ENCODE measurements around the gene MYCBPAP.

MYCBPAP gene

GRCh38 chr17:50539762-50540559 is 31.7 kb downstream of the MYCBPAP start:
- no peak for DNase-seq

DNA sequence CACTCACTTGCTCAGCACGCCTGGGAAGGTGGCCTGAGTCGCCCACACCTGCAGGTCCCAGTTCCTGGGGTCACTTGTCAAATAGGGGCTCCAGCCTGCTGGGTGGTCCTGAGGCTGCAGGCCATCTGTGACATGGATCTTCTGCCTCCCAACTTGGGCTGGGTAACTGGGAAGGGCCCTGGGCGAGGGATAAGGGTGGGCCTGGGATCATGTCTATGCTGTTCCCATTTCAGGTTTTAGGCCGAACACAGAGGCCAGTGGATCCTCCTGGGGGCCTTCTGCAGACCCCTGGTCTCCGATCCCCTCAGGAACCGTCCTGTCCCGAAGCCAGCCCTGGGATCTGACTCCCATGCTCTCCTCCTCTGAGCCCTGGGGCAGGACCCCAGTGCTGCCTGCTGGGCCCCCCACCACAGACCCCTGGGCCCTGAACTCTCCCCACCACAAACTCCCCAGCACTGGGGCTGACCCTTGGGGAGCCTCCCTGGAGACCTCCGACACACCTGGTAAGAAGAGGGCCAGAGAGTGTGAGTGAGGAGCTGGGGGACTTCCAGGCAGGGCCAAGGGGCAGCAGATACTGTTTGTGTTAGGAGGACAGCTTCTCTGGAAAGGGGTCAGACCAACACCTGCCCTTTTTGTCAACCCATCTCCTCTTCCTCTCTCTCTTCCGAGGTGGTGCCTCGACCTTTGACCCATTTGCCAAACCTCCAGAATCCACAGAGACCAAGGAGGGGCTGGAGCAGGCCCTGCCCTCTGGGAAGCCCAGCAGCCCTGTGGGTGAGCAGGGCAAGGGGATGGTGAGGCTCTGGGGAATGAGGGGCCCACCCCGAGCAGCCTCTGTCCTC is 32.5 kb downstream of the MYCBPAP start:
- DNase-seq: no peak

- DNase-seq: peak in 1 of 6 experiments; percentile 24
Measured at GRCh38 chr17:50541402-50541715, 33.1 kb downstream of the MYCBPAP start.

DNA sequence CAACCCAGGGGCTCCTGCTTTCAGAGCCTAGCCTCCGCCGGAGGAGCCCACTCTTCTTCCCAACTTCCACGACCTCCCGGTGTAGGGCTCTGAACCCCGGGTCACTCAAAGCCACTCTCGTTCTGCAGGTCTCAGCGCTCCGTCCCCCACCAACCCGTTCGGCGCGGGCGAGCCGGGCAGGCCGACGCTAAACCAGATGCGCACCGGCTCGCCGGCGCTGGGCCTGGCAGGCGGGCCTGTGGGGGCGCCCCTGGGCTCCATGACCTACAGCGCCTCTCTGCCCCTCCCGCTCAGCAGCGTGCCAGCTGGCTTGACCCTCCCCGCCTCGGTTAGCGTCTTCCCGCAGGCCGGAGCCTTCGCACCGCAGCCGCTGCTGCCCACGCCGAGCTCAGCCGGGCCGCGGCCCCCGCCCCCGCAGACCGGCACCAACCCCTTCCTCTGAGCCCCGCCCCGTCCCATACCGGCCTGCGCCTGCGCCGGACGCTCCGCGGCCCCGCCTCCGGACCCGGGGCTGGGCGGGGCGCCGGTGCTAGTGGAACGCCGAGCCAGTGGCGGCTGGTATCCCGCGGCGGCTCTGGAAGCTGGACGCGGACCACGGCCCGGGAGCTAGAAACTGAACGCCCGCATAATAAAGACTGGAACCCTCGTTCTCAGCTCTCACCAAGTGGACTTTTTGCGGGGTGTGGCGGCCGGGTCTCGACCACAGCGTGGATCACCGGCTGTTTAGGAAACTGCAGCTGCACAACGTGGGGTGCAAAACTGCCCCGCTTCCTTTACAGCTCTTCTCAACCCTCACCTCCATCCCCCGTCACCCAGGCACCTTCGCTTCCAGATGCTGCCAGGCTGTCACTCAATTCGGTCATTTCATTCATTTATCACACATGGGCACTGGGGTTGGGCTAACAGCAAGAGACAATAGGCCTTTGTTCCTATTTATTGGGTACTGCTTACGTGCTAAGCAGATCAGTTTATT is 33.8 kb downstream of the MYCBPAP start:
- peak; percentile 63 to 85 (median 76) for DNase-seq

- DNase-seq: no peak
Measured at GRCh38 chr17:50542795-50543774, 34.8 kb downstream of the MYCBPAP start.

DNA sequence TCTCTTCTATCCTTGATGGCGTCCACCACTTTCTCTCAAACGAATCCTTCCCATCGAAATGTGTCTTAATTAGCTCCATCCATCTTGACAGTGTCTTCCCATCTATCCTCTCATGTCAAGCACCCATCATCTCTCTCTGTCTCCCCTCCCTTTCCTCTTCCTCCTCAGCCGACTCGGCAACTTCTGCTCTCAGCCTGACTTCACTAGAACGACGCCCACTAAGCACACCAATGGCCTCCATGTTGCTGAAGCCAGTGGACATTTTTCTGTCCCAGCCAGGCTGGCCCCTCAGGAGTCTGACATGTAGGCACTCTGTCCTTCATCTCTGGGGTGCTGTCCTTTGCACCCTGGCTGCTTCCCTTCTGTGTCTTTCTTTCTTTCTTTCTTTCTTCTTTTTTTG is 36.3 kb downstream of the MYCBPAP start:
- DNase-seq: no peak

DNA sequence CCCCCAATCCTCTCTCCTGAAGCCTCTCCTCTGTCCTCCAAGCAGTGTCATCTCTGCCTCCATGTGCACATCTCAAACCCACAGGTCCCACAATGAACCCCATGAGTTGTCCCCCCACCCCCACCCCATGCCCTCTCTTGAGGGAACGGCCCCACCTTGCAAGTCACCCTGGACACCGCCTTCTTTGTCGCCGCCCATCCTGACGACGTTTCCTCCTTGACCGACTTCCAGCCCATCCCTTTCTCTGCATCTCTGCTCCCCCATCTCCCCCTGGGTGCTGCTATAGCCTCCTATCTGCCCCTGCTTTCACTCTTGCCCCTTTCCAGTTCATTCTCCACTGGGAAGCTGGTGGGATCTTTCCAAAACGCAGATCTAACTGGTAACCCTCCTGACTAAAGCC is 37.1 kb downstream of the MYCBPAP start:
- DNase-seq: no peak

GRCh38 chr17:50546701-50547034 is 38.4 kb downstream of the MYCBPAP start:
- DNase-seq: no peak

DNA sequence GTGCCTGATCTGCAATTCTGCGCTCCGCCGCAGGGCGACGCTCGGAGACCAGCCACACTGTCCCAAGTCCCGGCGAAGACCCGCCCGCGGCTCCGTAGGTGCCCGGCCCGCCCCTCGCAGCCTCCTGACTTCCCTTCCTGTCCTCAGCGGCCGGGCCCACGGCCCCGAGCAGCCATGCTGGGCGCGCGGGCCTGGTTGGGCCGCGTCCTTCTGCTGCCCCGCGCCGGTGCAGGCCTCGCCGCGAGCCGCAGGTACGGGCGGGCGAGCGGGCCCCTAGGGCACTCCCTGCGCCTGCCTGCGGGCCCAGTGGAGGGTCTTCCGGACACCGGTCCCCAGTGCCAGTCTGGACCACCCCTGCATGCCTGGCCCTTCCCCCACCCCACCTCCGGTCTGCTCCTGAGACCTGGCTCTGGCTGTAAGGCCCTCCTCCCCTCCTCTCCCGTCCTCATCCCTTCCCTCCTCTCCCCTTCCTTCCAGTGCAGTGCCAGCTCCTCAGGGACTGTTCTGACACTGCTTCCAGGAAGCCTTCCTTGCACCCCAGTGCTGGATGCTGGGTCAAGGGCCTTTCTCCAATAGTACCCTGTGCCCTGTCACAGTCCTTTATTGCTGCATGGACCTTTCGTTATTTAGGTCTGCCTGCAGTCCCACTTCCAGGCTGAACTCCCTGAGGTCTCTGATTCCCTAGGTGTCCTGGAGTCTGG is 38.9 kb downstream of the MYCBPAP start, which contains the start of gene SPATA20:
Gene SPATA20 (plus strand): TSS at position 140 of the 701 bp plus-strand sequence. CDS start 35 bp downstream, at position 175.
- peak; percentile 67 to 85 (median 78) for DNase-seq

- DNase-seq: no peak
Measured at GRCh38 chr17:50547736-50548083, 39.5 kb downstream of the MYCBPAP start.

DNA sequence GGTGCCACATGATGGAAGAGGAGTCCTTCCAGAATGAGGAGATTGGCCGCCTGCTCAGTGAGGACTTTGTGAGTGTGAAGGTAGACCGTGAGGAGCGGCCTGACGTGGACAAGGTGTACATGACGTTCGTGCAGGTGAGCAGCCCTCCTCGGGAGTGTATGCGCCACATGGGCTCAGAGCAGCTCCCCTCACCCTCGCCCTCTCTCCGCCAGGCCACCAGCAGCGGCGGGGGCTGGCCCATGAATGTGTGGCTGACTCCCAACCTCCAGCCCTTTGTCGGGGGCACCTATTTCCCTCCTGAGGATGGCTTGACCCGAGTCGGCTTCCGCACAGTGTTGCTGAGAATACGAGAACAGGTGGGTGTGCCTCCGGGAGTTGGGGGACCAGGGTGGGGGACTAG is 40.6 kb downstream of the MYCBPAP start:
- no peak for DNase-seq

GRCh38 chr17:50549256-50549941 is 41.2 kb downstream of the MYCBPAP start:
- no peak for DNase-seq

DNA sequence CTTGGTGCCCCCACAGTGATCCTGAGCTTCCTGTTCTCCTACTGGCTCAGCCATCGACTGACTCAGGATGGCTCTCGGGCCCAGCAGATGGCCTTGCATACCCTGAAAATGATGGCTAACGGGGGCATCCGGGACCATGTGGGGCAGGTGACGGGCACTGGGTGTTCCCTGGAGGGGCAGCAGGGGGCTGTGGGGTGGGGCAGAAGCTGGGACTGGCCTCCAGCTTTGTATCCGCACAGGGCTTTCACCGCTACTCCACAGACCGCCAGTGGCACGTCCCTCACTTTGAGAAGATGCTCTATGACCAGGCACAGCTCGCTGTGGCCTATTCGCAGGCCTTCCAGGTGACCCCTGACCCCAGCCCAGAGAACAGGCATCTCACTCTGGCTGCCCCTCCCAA is 41.7 kb downstream of the MYCBPAP start:
- no peak for DNase-seq

DNA sequence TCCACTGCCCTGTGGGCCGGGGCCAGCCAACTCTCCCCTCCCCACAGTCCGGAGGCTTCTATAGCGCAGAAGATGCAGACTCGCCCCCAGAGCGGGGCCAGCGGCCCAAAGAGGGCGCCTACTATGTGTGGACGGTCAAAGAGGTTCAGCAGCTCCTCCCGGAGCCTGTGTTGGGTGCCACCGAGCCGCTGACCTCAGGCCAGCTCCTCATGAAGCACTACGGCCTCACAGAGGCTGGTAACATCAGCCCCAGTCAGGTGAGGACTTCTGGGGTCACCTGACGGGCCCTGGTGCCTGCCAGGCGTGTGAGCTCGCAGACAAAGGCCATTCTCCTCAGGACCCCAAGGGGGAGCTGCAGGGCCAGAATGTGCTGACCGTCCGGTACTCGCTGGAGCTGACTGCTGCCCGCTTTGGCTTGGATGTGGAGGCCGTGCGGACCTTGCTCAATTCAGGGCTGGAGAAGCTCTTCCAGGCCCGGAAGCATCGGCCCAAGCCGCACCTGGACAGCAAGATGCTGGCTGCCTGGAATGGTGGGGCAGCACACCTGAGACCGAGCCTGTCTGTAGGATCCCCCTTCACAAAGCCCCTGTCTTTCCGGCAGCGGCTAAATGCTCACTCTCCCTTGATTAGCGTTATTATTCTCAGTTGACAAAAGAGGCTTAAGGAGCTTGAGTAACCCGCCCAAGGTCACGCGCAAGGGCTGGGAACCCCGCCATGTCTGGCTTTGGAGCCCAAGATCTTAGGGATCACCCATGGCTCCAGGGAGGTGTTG is 42.6 kb downstream of the MYCBPAP start:
- DNase-seq: no peak

DNA sequence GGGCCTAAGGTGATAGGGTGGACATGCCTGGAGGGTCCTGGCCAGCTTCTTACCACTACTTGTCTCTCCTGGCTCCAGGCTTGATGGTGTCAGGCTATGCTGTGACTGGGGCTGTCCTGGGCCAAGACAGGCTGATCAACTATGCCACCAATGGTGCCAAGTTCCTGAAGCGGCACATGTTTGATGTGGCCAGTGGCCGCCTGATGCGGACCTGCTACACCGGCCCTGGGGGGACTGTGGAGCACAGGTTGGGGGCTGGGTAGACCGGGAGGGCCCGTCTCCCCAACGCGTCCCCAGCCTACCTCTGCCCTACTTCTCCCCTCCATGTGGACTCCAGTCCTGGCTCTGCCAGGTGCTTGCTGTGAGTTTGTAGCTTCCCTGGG is 43.2 kb downstream of the MYCBPAP start:
- no peak for DNase-seq

DNA sequence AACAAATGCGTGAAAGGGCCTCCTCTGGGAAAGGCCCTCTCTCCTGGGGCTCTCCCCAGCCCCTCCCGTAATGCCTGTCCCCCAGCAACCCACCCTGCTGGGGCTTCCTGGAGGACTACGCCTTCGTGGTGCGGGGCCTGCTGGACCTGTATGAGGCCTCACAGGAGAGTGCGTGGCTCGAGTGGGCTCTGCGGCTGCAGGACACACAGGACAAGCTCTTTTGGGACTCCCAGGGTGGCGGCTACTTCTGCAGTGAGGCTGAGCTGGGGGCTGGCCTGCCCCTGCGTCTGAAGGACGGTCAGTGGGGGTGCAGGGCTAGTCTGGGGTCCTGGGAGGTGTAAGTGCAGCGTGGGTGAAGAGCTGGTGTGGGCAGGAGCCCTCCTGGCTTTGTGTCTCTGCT is 43.6 kb downstream of the MYCBPAP start:
- no peak for DNase-seq

DNA sequence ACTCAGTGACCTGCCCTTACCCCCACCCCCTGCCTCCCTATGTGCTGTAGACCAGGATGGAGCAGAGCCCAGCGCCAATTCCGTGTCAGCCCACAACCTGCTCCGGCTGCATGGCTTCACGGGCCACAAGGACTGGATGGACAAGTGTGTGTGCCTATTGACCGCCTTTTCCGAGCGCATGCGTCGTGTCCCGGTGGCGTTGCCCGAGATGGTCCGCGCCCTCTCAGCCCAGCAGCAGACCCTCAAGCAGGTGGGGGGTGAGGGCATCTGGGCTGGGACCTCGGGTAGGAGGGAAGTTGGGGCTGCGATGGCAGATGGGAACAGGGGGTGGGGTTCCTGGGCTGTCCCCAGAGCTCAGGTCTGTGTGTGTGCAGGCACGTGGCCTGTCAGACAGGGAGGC is 46.0 kb downstream of the MYCBPAP start:
- DNase-seq: no peak

GRCh38 chr17:50556803-50557202 is 48.6 kb downstream of the MYCBPAP start:
- DNase-seq: no peak

DNA sequence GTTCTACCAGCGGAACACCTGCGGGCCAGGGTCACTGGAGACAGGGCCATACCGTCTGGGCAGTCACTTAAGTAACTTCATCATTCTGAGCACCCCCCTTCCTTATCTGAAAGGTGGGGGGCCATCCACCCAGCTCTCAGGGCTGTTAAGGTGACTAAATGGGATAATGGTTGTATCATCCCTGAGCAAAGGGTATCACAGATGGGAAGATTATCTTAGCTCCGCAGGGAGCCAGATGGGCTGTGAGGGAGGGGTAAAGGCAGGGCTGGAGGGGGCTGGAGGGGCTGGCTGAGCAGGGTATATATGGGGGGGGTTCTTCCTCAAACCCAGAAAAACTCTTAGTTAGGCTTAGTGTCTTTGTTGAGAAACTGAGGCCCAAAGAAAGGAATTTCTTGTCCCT is 49.4 kb downstream of the MYCBPAP start:
- no peak for DNase-seq

- DNase-seq: no peak
Measured at GRCh38 chr17:50558091-50558490, 49.9 kb downstream of the MYCBPAP start.
